Vagina (tissue), 2 donors: ENCODE data around the gene DUS4L. TPM values are rescaled to one million over a fixed set of nuclear protein-coding genes. Genes with fewer than 3 reads are reported as not detected.

Experiments used
- DNase-seq, 2 donors: peaks; one replicate each; pipeline ENCODE4 v3.0.0-alpha.2; 2017; ENCODE audit errors: extremely low spot score in 2 of 2
- H3K27ac ChIP-seq: fragments of 200-600 bp; sonication (generic); one replicate; pipeline ENCODE4 v1.5.1; 2019
- H3K27me3 ChIP-seq: fragments of 200-600 bp; sonication (generic); one replicate; pipeline ENCODE4 v1.5.1; 2019
- H3K36me3 ChIP-seq, 2 donors: fragments of 200-600 bp; sonication (generic); one replicate each; pipeline ENCODE4 v1.5.1; 2017 to 2019
- H3K4me1 ChIP-seq: fragments of 200-600 bp; sonication (generic); one replicate; pipeline ENCODE4 v1.5.1; 2019
- H3K4me3 ChIP-seq, 2 donors: fragments of 200-600 bp; sonication (generic); 1 replicate in 1 of 2; 2 replicates in 1 of 2; pipeline ENCODE4 v1.5.1; 2016 to 2019
- H3K9me3 ChIP-seq: fragments of 200-600 bp; sonication (generic); one replicate; pipeline ENCODE4 v1.5.1; 2019
- POLR2A ChIP-seq, 2 donors: fragments of 450-650 bp; IDR thresholded peaks; one replicate each; pipeline ENCODE4 v1.6.1; 2017; ENCODE audit warnings: antibody characterized with exemption in 2 of 2, mild to moderate bottlenecking in 2 of 2, moderate library complexity in 2 of 2
- POLR2AphosphoS5 ChIP-seq, 2 donors: sonication (generic); formaldehyde crosslinking; IDR thresholded peaks; one replicate each; pipeline ENCODE4 v1.9.0; 2017; ENCODE audit warnings: antibody characterized with exemption in 2 of 2, mild to moderate bottlenecking in 2 of 2, low read depth in 1 of 2; ENCODE audit not compliant: insufficient read depth in 1 of 2
- intact Hi-C: fragments of 100-400 bp; cut with DNase I; formaldehyde crosslinking; loops from one replicate; pipeline ENCODE4 v1.15.1; 2023
- total RNA-seq: library from RNA; depleted of rRNA; stranded (reverse); fragments of >200 nt; gene quantifications from one replicate; pipeline ENCODE4 v1.2.3, GENCODE V29; 2016
- TF ChIP-seq, protein P1 (sequence below), 3 experiments: fragments of 450-650 bp in 2 of 3; fragments of 200-600 bp in 1 of 3; sonication (generic) in 1 of 3; IDR thresholded peaks; one replicate each; pipeline ENCODE4 v1.5.1; 2017 to 2019; ENCODE audit warnings: antibody characterized with exemption in 3 of 3, mild to moderate bottlenecking in 2 of 3, moderate library complexity in 2 of 3

Gene DUS4L
- total RNA-seq, 1 donor from 2014 or later, result 1.5 TPM

DNA sequence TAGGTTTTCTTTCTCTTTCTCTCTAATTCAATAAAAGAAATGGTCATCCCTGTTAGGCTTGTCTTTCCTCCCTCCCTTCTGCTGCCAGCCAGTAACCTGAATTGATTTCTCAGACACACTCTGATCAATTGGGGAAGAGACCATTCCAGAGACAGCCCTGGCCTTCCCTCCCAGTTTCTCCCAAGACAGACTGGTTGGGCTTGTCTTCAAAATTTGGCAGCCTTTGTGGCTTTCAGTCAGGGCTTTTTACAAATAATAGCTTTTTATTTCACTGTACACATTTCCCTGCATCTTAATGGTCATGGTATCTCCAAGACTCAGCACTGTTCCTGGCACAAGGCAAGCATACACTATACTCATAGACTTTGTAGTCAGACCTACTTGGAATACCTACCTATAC is 50.2 kb downstream of the DUS4L start:
- Histone ChIP-seq H3K27ac (no peak overlapping the region), H3K4me3 (no peak overlapping the region), H3K4me1 (peaks cover 24% of the 10 kb centered on the region), H3K27me3 (no peaks in the 10 kb centered on the region), H3K9me3 (no peaks in the 10 kb centered on the region), H3K36me3 (peaks cover 0 to 25% of the 10 kb centered on the region in 2 donors)
- TF ChIP-seq, protein P1, sequence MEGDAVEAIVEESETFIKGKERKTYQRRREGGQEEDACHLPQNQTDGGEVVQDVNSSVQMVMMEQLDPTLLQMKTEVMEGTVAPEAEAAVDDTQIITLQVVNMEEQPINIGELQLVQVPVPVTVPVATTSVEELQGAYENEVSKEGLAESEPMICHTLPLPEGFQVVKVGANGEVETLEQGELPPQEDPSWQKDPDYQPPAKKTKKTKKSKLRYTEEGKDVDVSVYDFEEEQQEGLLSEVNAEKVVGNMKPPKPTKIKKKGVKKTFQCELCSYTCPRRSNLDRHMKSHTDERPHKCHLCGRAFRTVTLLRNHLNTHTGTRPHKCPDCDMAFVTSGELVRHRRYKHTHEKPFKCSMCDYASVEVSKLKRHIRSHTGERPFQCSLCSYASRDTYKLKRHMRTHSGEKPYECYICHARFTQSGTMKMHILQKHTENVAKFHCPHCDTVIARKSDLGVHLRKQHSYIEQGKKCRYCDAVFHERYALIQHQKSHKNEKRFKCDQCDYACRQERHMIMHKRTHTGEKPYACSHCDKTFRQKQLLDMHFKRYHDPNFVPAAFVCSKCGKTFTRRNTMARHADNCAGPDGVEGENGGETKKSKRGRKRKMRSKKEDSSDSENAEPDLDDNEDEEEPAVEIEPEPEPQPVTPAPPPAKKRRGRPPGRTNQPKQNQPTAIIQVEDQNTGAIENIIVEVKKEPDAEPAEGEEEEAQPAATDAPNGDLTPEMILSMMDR (IDR thresholded peaks at IDR 0.05), result no peak
- no peak for TF ChIP-seq POLR2A (IDR thresholded peaks at IDR 0.05)
- TF ChIP-seq POLR2AphosphoS5 (IDR thresholded peaks at IDR 0.05; ENCODE audit: insufficient read depth in 1 of 2, low read depth in 1 of 2), result no peak
- no peak for DNase-seq
- intact Hi-C loops, result no loop called here

DNA sequence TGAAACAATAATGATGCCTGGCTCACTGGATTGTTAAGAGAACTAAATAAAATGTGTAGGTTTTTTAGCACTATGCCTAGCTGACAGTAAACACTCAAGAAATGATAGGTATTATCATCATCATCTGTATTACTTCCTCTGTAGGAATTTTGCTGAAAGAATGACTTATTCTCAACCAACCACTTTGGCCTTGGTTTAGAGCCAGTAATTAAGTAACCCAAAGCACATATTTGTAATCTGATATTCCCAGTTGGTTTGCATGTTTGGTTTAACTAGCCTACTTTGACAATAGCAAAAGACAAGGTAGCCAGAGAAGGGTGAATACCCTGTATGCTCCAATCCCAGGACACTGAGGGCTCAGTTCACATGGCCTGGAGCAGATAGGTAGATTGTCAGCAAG is 50.7 kb downstream of the DUS4L start:
- Histone ChIP-seq H3K36me3 (peaks cover 0 to 25% of the 10 kb centered on the region in 2 donors), H3K4me1 (peaks cover 24% of the 10 kb centered on the region), H3K27me3 (no peaks in the 10 kb centered on the region), H3K9me3 (no peaks in the 10 kb centered on the region), H3K4me3 (no peak overlapping the region), H3K27ac (no peak overlapping the region)
- TF ChIP-seq POLR2A (IDR thresholded peaks at IDR 0.05) (no peak), POLR2AphosphoS5 (IDR thresholded peaks at IDR 0.05; ENCODE audit: insufficient read depth in 1 of 2, low read depth in 1 of 2) (no peak)
- TF ChIP-seq, protein P1 (IDR thresholded peaks at IDR 0.05), result no peak
- intact Hi-C loops, result no loop called here
- no peak for DNase-seq

DNA sequence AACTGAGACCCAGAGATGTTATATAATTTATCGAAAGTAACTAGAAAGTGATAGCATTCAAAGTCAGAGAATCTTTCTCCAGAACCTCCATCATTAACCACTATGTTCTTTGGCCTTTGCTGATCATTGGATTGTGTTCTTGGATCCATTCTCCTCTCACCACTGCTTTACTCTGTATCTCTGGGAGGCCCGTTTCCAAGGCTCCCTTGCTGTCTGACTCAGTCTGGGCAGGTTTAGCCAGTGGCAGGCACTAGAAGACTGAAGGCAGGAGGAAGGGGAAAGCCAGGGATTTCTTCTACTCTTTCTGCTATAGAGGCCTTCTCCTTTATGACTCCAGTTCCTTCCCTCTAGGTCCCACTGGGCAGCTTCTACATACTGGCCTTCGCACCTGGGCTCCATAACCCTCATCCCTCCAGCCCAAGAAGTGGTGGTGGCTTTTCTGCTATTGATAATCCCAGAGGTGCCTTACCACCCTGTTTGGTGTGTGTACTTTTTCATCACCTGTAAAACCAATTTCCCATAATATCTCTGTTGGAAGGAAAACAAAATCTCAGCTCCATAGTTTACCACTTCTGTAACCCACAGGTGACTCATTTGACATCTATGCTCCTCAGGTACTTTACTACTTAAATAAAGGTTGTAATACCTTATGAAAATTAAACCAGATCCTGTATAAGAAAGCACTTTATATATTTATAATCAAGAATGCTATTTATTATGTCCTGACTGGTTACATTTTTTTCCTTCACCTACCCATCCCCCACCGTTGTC is 52.3 kb downstream of the DUS4L start:
- Histone ChIP-seq H3K27ac (no peak overlapping the region), H3K36me3 (peaks cover 0 to 25% of the 10 kb centered on the region in 2 donors), H3K4me1 (peaks cover 14% of the 10 kb centered on the region), H3K4me3 (no peak overlapping the region), H3K27me3 (no peaks in the 10 kb centered on the region), H3K9me3 (no peaks in the 10 kb centered on the region)
- intact Hi-C loops, result no loop called here
- no peak for TF ChIP-seq POLR2A (IDR thresholded peaks at IDR 0.05)
- no peak for TF ChIP-seq POLR2AphosphoS5 (IDR thresholded peaks at IDR 0.05; ENCODE audit: insufficient read depth in 1 of 2, low read depth in 1 of 2)
- TF ChIP-seq, protein P1 (IDR thresholded peaks at IDR 0.05), result no peak
- DNase-seq, result no peak

DNA sequence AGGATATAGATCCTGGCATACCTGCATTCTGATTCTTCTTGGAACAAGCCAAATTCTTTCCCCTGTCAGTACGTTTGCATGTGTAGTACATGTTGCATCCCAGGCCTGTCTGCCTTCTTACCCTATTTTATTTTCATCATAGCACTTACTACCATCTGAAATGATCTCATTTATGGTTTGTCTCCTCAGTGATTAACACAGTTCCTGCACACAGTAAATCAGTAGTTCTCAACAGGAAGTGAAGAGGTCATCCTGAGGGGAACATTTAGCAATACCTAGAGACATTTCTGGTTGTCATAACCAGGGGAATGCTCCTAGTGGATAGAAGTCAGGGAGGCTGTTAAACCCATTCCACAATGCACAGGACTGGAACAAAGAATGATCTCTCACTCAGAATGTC is 58.7 kb downstream of the DUS4L start:
- Histone ChIP-seq H3K27ac (no peak overlapping the region), H3K4me3 (no peak overlapping the region), H3K36me3 (no peaks in the 10 kb centered on the region), H3K27me3 (no peaks in the 10 kb centered on the region), H3K4me1 (no peaks in the 10 kb centered on the region), H3K9me3 (no peaks in the 10 kb centered on the region)
- intact Hi-C loops, result no loop called here
- DNase-seq, result no peak
- TF ChIP-seq POLR2AphosphoS5 (IDR thresholded peaks at IDR 0.05; ENCODE audit: insufficient read depth in 1 of 2, low read depth in 1 of 2), result no peak
- no peak for TF ChIP-seq POLR2A (IDR thresholded peaks at IDR 0.05)
- TF ChIP-seq, protein P1 (IDR thresholded peaks at IDR 0.05), result no peak

DNA sequence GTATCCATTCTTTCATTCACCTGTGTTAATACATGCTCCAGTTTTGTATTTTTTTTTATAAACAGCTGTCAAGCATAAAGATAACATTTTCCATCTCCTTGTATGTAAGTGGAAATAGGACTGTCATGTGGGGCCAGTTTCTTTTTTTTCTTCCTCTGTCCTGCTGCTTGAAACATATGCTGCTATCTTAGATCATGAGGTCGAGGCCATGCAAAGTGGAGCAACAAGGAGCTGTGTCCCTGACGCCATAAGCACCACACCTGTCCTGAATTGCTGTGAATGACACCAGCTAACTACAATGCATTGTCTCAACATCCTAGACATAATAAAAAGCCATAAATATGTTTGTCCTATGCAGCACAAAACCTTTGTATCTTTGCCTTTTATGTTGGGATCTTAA is 59.1 kb downstream of the DUS4L start:
- intact Hi-C loops, result no loop called here
- no peak for TF ChIP-seq POLR2AphosphoS5 (IDR thresholded peaks at IDR 0.05; ENCODE audit: insufficient read depth in 1 of 2, low read depth in 1 of 2)
- Histone ChIP-seq H3K27me3 (no peaks in the 10 kb centered on the region), H3K9me3 (no peaks in the 10 kb centered on the region), H3K4me1 (no peaks in the 10 kb centered on the region), H3K27ac (no peak overlapping the region), H3K4me3 (no peak overlapping the region), H3K36me3 (no peaks in the 10 kb centered on the region)
- no peak for DNase-seq
